HG02763 (cell line): ENCODE measurements around the gene COL5A3.

Experiments used
- ATAC-seq: cut with Tn5 transposase; IDR thresholded peaks from one replicate; pipeline ENCODE4 v1.9.1; 2021; ENCODE audit warnings: mild to moderate bottlenecking, moderate library complexity; ENCODE audit not compliant: unreplicated experiment

COL5A3 gene

DNA sequence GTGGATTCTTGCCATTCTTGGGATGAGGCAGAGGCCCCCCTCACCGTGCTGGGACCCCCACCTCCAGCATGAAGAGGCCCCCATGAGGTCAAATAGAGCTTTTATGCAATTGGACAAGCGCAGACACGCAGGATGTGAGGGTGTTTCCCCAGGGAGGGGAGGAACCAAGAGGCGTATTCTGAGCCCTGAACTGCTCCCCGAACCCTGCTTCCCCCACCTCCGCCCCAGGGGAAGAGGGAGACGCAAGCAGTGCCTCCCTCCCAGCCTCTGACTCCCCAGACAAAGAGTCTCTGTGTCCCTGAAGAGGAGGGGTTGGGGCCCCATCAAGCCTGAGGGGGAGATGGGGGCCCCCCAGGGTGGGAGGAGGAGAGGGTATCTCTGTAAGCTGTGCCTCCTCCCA lies 1.7 kb upstream of the COL5A3 start:
- ATAC-seq = no peak

DNA sequence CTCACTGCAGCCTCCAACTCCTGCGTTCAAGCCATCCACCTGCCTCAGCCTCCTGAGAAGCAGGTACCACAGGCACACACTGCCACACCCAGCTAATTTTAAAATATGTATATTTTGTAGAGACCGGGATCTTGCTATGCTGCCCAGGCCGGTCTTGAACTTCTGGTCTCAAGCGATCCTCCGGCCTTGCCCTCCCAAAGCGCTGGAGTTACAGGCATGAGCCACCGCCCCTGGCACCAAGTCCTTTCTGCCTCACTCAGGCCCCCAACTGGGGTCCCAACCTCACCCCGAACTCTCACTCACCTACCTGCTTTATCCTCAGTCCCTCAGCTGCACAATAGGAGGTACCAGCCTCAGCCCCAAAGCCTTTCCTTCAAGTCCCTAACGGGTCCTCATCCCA lies 635 bp upstream of the COL5A3 start:
- ATAC-seq = no peak

DNA sequence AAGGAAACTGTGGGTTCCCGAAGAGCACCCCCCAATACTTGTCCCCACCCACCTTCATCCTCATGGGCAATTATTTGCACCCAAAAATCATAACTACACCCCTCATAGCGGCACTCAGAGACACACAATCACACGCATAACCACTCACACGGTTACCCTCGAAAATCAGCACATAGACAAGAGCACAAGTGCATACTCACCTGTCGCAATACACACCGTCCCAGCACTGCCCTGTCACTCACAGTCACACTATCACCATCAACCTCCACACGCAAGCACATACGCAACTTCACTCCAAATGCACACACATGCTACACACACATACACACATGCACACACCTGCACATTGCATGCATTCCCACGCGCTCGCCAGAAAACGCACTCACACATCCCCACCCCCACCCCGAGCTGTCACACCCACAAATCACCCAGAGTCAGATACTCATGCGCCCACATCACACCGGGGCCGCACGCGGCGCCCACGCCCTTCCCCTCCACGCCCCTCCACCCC lies 535 bp downstream of the COL5A3 start:
- ATAC-seq = no peak

DNA sequence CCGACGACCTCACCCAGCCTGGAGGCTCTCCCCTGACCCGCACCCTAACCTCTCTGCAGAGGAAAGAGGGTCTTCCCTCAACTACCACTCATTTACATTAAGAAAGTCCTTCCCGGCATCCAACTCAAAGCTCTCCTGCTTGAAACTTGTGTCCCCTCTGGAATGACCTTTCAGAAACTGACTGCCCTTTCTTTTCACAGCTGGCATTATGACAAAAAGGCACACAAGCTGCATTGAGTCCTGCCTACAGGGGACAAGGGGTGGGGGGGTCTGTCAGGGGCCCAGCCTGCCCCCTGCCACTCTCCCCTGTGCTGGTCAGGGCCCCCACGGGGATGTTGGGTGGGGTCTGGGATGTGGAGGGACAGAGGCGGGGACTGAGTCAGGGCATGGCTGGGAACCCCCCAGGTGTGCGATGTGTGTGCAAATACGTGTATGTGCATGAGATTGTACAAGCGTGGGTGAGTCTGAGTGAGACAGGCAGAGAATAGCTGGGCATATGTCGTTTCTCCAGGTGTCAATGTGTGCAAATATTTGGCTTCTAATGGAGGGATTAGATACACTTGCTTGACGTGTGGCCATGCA lies 2.0 kb downstream of the COL5A3 start:
- no peak for ATAC-seq

DNA sequence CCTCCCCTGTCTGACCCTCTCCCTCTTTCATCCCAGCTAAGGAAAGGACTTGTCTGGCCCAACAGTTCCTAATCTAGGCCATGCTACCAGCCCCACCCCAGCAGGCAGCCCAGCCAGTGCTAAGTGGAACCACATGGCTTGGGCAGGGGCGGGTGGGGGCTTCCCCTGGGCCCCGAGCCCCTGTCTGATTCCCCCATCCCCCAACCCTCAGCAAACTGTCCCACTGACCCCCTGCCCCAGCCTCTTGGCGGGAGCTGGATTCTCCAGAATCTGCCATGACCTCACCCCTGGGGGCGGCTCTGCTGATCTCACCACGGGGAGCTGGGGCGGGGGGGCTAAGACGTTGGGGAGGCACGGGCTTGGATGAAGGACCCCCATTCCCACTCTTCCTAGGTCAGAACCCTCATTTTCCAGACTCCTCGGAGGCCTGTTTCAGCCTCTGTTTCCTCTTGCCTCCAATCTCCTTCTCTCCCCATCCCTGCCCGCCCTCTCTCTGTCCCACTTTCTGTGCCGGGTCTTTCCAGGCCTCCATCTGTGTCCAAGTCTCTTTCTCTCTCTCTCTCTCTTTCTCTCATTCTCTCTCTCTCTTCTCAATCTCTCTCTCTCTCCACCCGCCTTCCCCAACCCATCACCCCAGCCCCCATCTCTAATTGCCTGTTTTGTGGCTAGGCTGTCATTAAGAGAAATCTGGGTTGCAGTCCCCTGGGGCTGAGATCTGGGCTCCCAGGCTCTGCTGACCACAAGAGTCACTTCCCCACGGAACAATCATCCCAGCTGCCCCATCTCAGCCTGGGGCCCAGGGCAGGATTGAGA lies 2.7 kb downstream of the COL5A3 start:
- no peak for ATAC-seq

DNA sequence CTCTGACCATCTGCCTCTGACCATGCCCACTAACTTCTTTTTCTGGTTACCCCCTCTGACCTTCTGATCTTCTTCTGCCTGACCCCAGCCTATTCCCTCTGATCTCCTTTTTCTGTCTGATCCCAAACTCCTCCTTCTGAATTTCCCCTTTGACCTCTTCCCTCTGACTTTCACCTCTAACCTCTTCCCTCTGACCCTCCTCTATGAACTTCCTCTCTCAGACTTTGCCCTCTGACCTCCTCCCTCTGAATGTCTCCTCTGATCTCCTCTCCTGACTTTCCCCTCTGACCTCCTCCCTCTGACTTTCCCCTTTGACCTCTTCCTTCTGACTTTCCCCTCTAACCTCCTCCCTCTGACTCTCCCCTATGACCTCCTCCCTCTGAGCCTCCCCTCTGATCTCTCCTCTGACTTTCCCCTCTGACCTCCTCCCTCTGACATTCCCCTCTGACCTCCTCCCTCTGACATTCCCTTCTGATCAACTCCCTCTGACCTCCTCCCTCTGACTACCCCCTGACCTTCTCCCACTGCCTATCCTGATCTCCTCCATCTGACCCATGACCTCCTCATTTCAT lies 3.5 kb downstream of the COL5A3 start:
- ATAC-seq = no peak

DNA sequence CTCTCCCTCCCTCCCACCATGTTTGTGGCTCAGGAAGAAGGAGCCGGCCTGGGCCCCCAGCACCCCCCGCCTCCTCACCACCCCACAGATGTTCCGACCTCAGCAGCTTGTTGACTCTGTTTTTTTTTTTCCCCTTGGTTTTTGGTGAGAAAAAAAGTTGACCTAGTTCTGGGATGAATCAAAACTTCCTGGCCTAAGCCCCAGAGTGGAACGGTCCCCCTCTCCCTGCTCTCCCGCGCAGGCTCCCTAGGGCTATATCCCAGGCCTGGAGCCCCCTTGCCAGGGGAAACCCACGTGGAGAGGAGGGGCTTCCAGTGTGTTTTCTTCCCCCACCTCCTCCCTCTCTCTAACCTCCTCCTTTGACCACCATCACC lies 4.0 kb downstream of the COL5A3 start:
- ATAC-seq = no peak

DNA sequence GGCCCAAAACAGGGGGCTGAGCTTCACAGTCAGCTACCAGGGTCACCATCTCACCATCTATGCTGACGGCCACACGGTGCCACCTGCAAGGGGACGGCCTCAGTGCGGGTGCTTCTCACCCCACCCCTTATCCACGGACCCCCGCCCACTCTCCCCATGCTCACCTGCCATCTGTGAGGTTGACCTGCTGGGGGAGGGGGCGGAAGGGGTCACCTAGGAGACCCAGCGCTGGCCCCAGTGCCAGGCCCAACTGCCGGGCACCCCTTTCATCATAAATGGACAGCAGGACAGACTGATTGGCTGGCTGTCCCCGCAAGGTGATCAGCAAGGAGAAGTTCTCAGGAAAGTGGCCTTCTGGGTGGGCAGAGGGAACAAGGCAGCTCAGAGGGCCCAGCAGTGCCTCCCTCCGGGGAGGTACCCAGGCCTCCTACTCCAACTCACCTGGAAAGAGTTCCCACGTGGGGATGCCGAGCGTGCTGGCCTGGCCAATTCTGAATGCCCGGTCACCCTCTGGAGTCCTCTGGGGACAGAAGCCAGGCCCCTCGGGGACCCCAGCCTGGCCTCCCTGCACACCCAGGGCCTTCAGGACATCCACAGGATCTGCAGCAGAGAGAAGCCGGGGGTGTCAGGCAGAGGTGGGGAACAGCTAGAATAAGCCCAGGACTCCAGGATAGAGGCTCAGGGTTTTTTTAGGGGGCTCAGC lies 4.5 kb downstream of the COL5A3 start:
- ATAC-seq = no peak

DNA sequence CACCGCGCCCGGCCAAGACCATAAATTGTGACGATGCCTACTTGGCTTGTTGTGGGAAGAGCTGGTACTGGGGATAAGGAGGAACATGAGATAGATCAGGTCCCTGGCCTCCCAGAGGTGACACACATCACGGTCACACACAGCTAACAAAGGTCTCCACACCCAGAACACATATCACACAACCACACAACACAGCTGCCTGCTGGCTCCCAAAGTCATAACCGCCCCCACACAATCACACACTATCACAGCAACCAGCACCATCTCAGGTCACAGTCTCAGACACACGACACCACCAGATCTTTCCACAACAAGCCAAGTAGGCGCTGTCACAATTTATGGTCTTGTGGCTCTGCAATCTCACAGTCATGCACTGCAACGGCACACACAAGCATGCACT lies 5.7 kb downstream of the COL5A3 start:
- ATAC-seq = no peak

DNA sequence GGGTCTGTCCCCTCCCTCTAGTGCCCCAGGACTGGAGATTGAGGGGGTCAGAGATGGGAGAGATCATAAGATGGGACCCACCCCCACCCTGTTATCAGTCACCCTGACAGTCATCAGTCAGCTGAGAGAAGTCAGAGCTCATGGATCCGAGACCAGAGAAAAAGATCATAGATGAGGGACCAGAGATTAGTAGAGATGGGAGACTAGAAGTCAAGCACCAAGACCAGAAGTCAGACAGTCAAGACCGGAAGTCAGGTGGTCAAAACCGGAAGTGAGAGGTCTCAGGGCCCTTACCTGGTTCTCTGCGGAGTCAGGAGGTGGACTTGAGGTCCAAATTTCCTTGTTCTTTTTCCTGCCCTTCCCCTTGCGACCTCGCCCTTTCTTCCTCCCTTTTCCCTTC lies 7.0 kb downstream of the COL5A3 start:
- no peak for ATAC-seq

DNA sequence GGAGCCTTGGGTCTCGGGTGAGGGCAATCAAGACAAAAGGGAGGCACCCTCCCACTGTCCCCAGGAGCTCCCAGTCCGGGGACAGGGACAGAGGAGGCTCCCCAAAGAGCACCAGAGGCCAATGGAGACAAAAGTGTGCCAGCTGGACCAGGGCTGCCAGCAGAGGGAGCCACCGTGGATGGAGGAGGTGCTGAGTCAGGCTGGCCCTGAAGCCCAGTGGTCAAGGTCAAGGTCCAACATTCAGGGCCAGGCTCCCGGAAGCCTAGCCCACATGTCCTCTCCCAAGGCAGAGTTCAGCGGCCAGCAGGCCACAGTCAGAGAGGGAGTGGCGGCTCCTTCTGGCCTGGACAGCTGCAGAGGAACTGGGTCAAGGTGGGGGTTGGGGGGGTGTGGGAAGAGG lies 8.4 kb downstream of the COL5A3 start:
- ATAC-seq = no peak

DNA sequence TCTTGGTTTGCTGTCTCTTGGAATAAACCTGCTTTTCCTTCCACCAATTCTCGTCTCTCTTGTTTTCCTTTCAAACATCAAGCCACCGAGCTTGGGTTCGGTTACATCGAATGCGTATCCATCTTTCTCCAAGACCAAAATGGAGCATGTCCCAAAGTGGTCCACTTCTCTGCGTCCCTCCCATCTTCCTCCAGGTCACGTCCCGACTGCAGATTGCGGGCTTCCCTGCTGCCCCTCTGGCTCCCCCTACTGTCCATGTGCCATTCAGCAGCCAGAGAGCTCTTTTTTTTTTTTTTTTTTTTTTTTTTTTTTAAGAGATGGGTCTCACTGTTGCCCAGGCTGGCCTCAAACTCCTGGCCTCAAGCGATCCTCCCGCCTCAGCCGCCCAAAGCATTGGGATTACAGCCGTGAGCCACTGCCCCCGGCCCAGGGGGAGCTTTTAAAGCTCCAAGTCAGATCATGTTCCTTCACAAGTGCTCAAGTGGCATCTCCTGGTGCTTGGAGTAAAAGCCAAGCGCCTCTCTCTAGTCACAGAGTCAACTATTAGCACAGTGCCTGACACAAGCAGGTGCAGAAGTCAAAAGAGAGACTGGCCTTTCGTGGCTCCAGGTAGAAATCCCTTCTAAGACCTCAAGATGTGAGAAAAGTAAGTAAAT lies 10.0 kb downstream of the COL5A3 start:
- ATAC-seq = no peak

DNA sequence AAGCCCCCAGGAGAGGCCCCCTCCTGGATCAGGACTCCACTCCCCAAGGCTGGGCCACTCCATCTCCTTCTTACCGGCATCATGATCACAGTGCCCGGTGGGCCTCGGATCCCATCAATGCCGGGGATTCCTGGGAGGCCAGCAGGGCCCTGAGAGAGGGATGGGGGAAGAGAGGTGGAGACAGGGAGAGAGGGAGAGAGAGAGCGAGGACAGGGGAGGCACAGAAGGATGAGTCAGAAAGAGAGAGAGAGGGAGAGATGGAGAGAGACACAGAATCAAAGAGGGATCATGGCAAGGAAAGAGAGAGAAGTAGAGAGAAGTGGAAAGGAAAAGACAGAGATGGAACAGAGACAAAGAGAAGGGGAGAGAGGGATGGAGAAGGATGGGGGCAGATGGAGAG lies 13.8 kb downstream of the COL5A3 start:
- ATAC-seq = no peak

DNA sequence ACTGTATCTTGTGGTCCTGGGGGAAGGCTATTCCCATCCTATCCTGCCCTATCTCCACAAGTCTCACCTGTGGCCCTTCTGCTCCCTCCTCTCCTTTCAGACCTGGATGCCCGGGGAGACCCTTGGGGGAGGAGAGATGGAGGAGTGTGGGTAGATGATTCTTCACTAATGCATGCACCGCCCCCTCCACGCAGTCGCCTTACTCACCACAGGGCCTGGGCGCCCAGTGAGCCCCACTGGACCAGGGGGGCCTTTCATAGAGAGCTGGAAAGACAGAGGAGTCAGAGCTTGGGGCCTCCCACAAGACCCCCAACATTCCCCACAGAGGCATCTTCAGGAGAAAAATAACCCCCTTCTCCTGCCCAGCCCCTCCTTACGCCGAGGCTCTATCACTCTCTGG lies 14.3 kb downstream of the COL5A3 start:
- ATAC-seq = no peak

DNA sequence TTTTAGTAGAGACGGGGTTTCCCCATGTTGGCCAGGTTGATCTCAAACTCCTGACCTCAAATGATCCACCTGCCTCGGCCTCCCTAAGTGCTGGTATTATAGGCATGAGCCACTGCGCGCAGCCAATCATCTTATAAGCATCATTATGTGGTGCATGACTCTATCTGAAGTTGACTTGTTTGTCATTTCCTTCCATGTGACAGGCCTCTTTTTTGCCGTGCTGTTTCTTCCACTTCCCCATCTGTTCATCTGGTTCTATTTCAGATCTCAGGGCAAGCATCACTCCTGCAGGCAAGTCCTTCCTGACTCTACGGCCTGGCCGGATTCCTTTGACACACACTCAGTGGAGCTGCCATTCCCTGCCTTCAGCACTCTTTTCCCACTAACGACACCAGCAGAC lies 15.2 kb downstream of the COL5A3 start:
- no peak for ATAC-seq

DNA sequence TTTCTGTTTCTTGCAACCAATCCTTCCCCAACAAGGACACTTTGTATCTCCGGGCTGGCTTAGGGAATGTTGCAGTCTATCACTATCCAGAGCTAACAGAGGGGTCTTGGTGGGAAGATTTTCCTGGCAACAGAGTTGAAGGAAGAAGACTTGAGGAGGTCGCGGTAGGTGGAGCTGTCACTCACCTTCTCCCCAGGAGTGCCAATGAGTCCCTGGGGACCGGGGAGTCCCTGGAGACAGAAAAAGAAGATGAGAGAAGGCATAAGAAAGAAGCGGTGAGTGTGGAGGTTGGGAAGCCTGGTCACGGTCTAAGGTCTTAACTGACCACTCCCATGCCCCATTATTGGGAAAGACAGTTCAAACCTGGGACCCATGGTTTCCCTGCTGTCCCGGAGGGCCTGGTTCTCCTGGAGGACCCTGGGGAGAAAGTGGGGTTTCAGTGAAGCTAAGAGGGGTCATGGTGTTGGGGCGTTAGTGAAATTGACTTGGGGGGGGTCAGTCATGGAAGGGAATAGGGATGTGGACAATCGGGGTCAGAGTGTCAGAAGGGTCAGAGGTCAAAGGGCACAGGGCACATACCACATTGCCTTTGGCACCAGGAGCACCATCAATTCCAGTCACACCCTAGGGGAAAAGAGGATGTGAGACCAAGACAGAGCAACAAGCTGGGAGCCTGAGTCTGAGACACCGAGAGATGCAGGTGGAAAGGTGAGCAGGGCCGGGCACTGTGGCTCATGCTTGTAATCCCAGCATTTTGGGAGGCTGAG lies 18.7 kb downstream of the COL5A3 start:
- no peak for ATAC-seq

DNA sequence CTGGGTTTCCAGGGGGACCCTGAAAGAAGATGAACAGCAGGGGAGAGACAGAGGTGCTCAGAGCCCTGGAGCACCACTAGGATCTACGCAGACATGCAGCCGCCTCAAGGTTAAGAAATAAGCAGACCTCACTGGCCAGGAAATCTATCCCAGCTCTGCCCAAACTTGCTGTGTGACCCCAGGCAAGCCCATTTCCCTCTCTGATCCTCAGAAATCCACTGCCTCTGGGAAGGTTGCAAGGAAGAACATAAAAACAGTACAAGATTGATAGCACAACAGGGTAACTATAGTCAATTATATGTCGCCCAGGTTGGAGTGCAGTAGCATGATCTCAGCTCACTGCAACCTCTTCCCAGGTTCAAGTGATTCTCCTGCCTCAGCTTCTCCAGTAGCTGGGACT lies 20.8 kb downstream of the COL5A3 start:
- no peak for ATAC-seq

DNA sequence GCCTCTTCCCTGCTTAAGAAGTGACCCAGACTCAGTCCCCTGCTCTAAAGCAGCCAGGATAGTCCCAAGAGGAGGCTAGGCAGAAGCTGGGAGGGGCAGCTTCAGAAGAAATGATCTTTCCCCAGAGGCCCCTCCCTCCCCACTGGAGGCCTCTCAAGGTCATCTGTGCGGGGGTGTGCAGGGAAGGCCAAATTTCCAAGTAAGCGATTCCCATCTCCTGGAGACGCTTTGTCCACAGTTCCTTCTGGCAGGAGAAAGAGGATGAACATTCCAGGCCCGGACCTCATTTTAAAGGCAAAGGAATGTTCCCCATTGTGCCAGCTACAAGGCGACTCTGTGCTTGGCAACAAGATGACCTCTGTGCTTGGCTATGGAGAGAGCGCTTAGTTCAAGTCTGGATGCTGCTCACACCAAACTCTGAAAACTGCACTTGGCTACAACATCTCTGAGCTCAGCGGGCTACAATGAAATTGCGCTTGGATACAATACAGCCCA lies 23.5 kb downstream of the COL5A3 start:
- no peak for ATAC-seq

DNA sequence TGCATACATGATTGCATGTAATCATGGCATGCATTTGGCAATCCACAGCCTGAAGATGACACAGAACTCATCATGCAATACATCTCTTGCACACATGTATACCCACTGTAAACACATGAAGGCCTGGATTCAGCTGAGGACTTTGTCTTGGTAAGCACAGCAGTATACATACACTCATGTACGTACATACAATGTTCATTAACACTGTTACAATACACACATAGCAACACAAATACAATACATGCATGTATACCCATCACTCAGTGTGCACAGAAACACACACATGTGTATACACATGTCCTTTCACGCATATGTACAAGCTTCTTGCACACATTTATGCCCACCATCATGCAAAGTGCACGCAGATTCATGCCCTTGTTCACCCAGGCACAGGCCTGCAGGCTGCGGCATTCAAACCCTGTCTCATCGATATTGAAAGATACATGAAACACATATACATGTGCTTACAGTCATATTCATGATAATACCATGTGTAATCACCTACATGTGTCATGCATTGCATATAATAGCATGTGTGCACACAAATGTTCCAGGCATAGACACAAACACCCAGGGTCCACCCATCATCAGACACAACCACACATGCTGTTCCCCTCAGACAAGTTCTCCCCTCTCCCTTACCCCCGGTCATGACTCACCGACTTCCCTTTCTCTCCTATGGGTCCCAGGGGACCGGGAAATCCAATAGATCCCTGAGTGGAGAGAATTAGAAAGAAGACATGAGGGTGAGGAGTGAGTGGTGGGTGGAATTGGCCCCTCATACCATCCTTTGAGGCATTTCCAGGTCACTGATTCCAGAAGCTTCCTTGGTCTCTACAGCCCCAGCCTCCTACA lies 28.7 kb downstream of the COL5A3 start:
- no peak for ATAC-seq
